ENCODE data around the gene DNAJB8.

GRCh38 chr3:128508852-128509251 is 42.2 kb upstream of the DNAJB8 start:
- TF ChIP-seq CTCF (IDR thresholded peaks at IDR 0.05) (no peak), POLR2A (IDR thresholded peaks at IDR 0.05) (no peak), EP300 (IDR thresholded peaks at IDR 0.05) (no peak)
